CD4-positive, alpha-beta memory T cell (primary cell): ENCODE measurements around the gene IL2RG. TPM values are rescaled to one million over a fixed set of nuclear protein-coding genes. Genes with fewer than 3 reads are reported as not detected.

ENCODE experiments used
- CTCF ChIA-PET: fragments of 350-600 bp; sonication (Branson Sonifier 250); formaldehyde crosslinking; loops from one replicate; lab custom pipeline; 2021; ENCODE audit warnings: inconsistent platforms; ENCODE audit not compliant: partially characterized antibody; lab: Charles Lee
- POLR2A ChIA-PET: fragments of 350-600 bp; sonication (Branson Sonifier 250); formaldehyde crosslinking; loops from one replicate; lab custom pipeline; 2021; ENCODE audit not compliant: partially characterized antibody; lab: Charles Lee
- DNase-seq, 5 donors: peaks; one replicate each; pipeline versions ENCODE4 v3.0.0 to v3.0.0-alpha.2; 2020 to 2022; ENCODE audit warnings: mixed read lengths in 1 of 5
- H3K27ac ChIP-seq: one replicate; pipeline ENCODE4 v1.7.0; 2013; ENCODE audit warnings: low read depth, low read length
- H3K27me3 ChIP-seq: 2 replicates; pipeline ENCODE4 v1.7.0; 2013; ENCODE audit warnings: mild to moderate bottlenecking, low read length, moderate library complexity; ENCODE audit not compliant: insufficient read depth
- H3K36me3 ChIP-seq: 2 replicates; pipeline ENCODE4 v1.7.0; 2013; ENCODE audit warnings: mild to moderate bottlenecking, low read length, moderate library complexity; ENCODE audit not compliant: insufficient read depth
- H3K4me1 ChIP-seq: 2 replicates; pipeline ENCODE4 v1.7.0; 2013; ENCODE audit warnings: mild to moderate bottlenecking, low read length, moderate library complexity; ENCODE audit not compliant: insufficient read depth
- H3K4me3 ChIP-seq, 2 donors: one replicate each; pipeline ENCODE4 v1.7.0; 2013; ENCODE audit warnings: low read length in 2 of 2, mild to moderate bottlenecking in 1 of 2
- H3K9me3 ChIP-seq, 2 donors: one replicate each; pipeline ENCODE4 v1.7.0; 2013; ENCODE audit warnings: low read length in 2 of 2, control low read depth in 1 of 2; ENCODE audit not compliant: control insufficient read depth in 1 of 2
- H3K27ac Mint-ChIP-seq, 7 donors: one replicate each; pipeline ENCODE4 v1.8.0; 2020 to 2021; ENCODE audit warnings: mixed read lengths in 7 of 7, mild to moderate bottlenecking in 6 of 7, inconsistent platforms in 3 of 7, moderate library complexity in 3 of 7
- H3K27me3 Mint-ChIP-seq, 2 donors: one replicate each; pipeline ENCODE4 v1.8.0; 2020 to 2021; ENCODE audit warnings: mixed read lengths in 2 of 2
- H3K36me3 Mint-ChIP-seq, 2 donors: one replicate each; pipeline ENCODE4 v1.8.0; 2020 to 2021; ENCODE audit warnings: mixed read lengths in 2 of 2, inconsistent platforms in 1 of 2, mild to moderate bottlenecking in 1 of 2
- H3K4me1 Mint-ChIP-seq, 4 donors: one replicate each; pipeline ENCODE4 v1.8.0; 2020 to 2021; ENCODE audit warnings: mixed read lengths in 4 of 4, mild to moderate bottlenecking in 1 of 4
- H3K4me3 Mint-ChIP-seq, 8 donors: one replicate each; pipeline ENCODE4 v1.8.0; 2020 to 2021; ENCODE audit warnings: mixed read lengths in 8 of 8, mild to moderate bottlenecking in 7 of 8, moderate library complexity in 6 of 8, inconsistent platforms in 3 of 8
- H3K9me3 Mint-ChIP-seq, 8 donors: one replicate each; pipeline ENCODE4 v1.8.0; 2020 to 2021; ENCODE audit warnings: mixed read lengths in 8 of 8, mild to moderate bottlenecking in 5 of 8, inconsistent platforms in 3 of 8, moderate library complexity in 1 of 8
- intact Hi-C: fragments of 100-400 bp; cut with micrococcal nuclease; formaldehyde crosslinking; loops from one replicate; pipeline ENCODE4 v1.15.1; 2023
- polyA plus RNA-seq, 2 donors: library from polyadenylated mRNA; unstranded; fragments of 300-500 nt; fragmentation: Illumina TruSeq; gene quantifications; one replicate each; pipeline ENCODE4 v1.2.3, GENCODE V29; 2021
- total RNA-seq, 2 experiments: library from RNA; stranded (reverse); gene quantifications; one replicate each; pipeline ENCODE4 v1.2.3, GENCODE V29; 2021

Gene IL2RG
- total and polyA plus RNA-seq, 4 experiments from 2014 or later: 378 to 1,440 (median 892) TPM

- Histone ChIP-seq H3K4me1 (no peaks in the 10 kb centered on the region), H3K36me3 (no peaks in the 10 kb centered on the region), H3K27ac (no peak overlapping the region), H3K27me3 (no peaks in the 10 kb centered on the region), H3K4me3 (no peak overlapping the region), H3K9me3 (no peaks in the 10 kb centered on the region)
- peaks cover 0 to 6% (median 4%) of the 10 kb centered on the region in 4 donors for H3K4me1 Mint-ChIP-seq
- intact Hi-C loops: no loop called here
- no peaks in the 10 kb centered on the region for H3K36me3 Mint-ChIP-seq
- ChIA-PET CTCF (no interaction called here), POLR2A (no interaction called here)
- no peaks in the 10 kb centered on the region for H3K27me3 Mint-ChIP-seq
- no peak overlapping the region for H3K27ac Mint-ChIP-seq
- H3K9me3 Mint-ChIP-seq: no peaks in the 10 kb centered on the region
- no peak overlapping the region for H3K4me3 Mint-ChIP-seq
- DNase-seq: no peak
Measured at GRCh38 chrX:71085900-71086299, 25.5 kb downstream of the IL2RG start.

GRCh38 chrX:71082822-71083221 is 28.6 kb downstream of the IL2RG start:
- H3K4me1 ChIP-seq: no peaks in the 10 kb centered on the region
- peaks cover 0 to 6% (median 4%) of the 10 kb centered on the region in 4 donors for H3K4me1 Mint-ChIP-seq
- POLR2A ChIA-PET: no interaction called here
- no peaks in the 10 kb centered on the region for H3K27me3 Mint-ChIP-seq
- CTCF ChIA-PET: no interaction called here
- intact Hi-C loops: no loop called here
- H3K27ac Mint-ChIP-seq: no peak overlapping the region
- H3K4me3 Mint-ChIP-seq: no peak overlapping the region
- H3K9me3 Mint-ChIP-seq: no peaks in the 10 kb centered on the region
- H3K36me3 ChIP-seq: no peaks in the 10 kb centered on the region
- no peaks in the 10 kb centered on the region for H3K9me3 ChIP-seq
- no peaks in the 10 kb centered on the region for H3K27me3 ChIP-seq
- H3K36me3 Mint-ChIP-seq: no peaks in the 10 kb centered on the region
- DNase-seq: no peak
- H3K27ac ChIP-seq: no peak overlapping the region
- H3K4me3 ChIP-seq: no peak overlapping the region

- POLR2A ChIA-PET: no interaction called here
- Mint-ChIP-seq H3K27ac (no peak overlapping the region), H3K36me3 (no peaks in the 10 kb centered on the region), H3K4me3 (no peak overlapping the region), H3K9me3 (no peaks in the 10 kb centered on the region), H3K4me1 (peaks cover 0 to 6% (median 4%) of the 10 kb centered on the region in 4 donors), H3K27me3 (no peaks in the 10 kb centered on the region)
- DNase-seq: no peak
- CTCF ChIA-PET: no interaction called here
- intact Hi-C loops: no loop called here
- Histone ChIP-seq H3K27ac (no peak overlapping the region), H3K4me1 (no peaks in the 10 kb centered on the region), H3K36me3 (no peaks in the 10 kb centered on the region), H3K9me3 (no peaks in the 10 kb centered on the region), H3K4me3 (no peak overlapping the region), H3K27me3 (no peaks in the 10 kb centered on the region)
Measured at GRCh38 chrX:71082124-71082647, 29.2 kb downstream of the IL2RG start.

- Histone ChIP-seq H3K4me1 (no peaks in the 10 kb centered on the region), H3K4me3 (no peak overlapping the region), H3K36me3 (no peaks in the 10 kb centered on the region), H3K27me3 (no peaks in the 10 kb centered on the region), H3K27ac (no peak overlapping the region), H3K9me3 (no peaks in the 10 kb centered on the region)
- Mint-ChIP-seq H3K4me3 (no peak overlapping the region), H3K36me3 (no peaks in the 10 kb centered on the region), H3K27ac (peak overlapping the region in 1 of 7 donors; percentile 65), H3K4me1 (peaks cover 0 to 6% (median 4%) of the 10 kb centered on the region in 4 donors), H3K9me3 (no peaks in the 10 kb centered on the region), H3K27me3 (no peaks in the 10 kb centered on the region)
- no peak for DNase-seq
- ChIA-PET POLR2A (no interaction called here), CTCF (no interaction called here)
- intact Hi-C loops: no loop called here
Measured at GRCh38 chrX:71081330-71082123, 29.9 kb downstream of the IL2RG start.

- Histone ChIP-seq H3K4me1 (peaks cover 16% of the 10 kb centered on the region), H3K36me3 (no peaks in the 10 kb centered on the region), H3K27ac (no peak overlapping the region), H3K27me3 (no peaks in the 10 kb centered on the region), H3K4me3 (no peak overlapping the region), H3K9me3 (no peaks in the 10 kb centered on the region)
- DNase-seq: no peak
- peaks cover 0 to 13% of the 10 kb centered on the region in 2 donors for H3K36me3 Mint-ChIP-seq
- H3K9me3 Mint-ChIP-seq: peaks cover 0 to 2% (median 0%) of the 10 kb centered on the region in 8 donors
- POLR2A ChIA-PET: no interaction called here
- H3K4me3 Mint-ChIP-seq: peak overlapping the region in 1 of 8 donors; percentile 30
- intact Hi-C loops: no loop called here
- H3K4me1 Mint-ChIP-seq: peaks cover 0 to 24% (median 7%) of the 10 kb centered on the region in 4 donors
- peaks cover 0 to 3% of the 10 kb centered on the region in 2 donors for H3K27me3 Mint-ChIP-seq
- CTCF ChIA-PET: no interaction called here
- peak overlapping the region in 2 of 7 donors; percentile 53 to 54 for H3K27ac Mint-ChIP-seq
Measured at GRCh38 chrX:71070531-71070930, 40.8 kb downstream of the IL2RG start.

GRCh38 chrX:71068044-71068918 is 43.1 kb downstream of the IL2RG start, which contains the start of gene SNX12:
Gene SNX12 (minus strand): TSS chrX:71068334. CDS start chrX:71068306, 28 bp downstream.
- H3K36me3 Mint-ChIP-seq: peaks cover 0 to 18% of the 10 kb centered on the region in 2 donors

More at GRCh38 chrX:71068044-71068918, 43.1 kb downstream of the IL2RG start, which contains the start of gene SNX12:
- H3K9me3 Mint-ChIP-seq: no peaks in the 10 kb centered on the region
- DNase-seq: peak; percentile 88 to 93 (median 91)
- intact Hi-C loops: loop anchor here (1.0 kb wide), 6 partner anchors 27 to 298 kb away; partner anchors contain the start of genes FOXO4, IL2RG, NONO and TAF1
- H3K27me3 Mint-ChIP-seq: no peaks in the 10 kb centered on the region
- H3K4me3 Mint-ChIP-seq: peak within 1 kb of the TSS; percentile 88 to 97 (median 93)
- peak within 1 kb of the TSS; percentile 84 for H3K27ac ChIP-seq
- no peaks in the 10 kb centered on the region for H3K9me3 ChIP-seq
- peaks cover 16% of the 10 kb centered on the region for H3K4me1 ChIP-seq
- ChIA-PET CTCF (no interaction called here), POLR2A (interaction anchor here (0.6 to 1.9 kb wide), 16 partner anchors 9 to 616 kb away, joined by 3 to 14 read pairs (median 4); partner anchors contain the start of genes FOXO4, IL2RG, MED12 and NONO)
- H3K4me3 ChIP-seq: peak within 1 kb of the TSS; percentile 53 to 69
- H3K27ac Mint-ChIP-seq: peak within 1 kb of the TSS; percentile 93 to 98 (median 97)
- H3K36me3 ChIP-seq: no peaks in the 10 kb centered on the region
- H3K27me3 ChIP-seq: no peaks in the 10 kb centered on the region
- H3K4me1 Mint-ChIP-seq: peaks cover 2 to 33% (median 14%) of the 10 kb centered on the region in 4 donors
